DOHH2 (cell line): ENCODE data around the gene GRK4.

Experiments used
- H3F3A ChIP-seq: fragments of 200-600 bp; sonication (generic), shearing (Covaris generic); 2 replicates; pipeline ENCODE4 v1.6.0; 2016; ENCODE audit warnings: antibody characterized with exemption, mild to moderate bottlenecking; ENCODE audit not compliant: control insufficient read depth, insufficient read depth
- H3K27ac ChIP-seq: fragments of 200-600 bp; sonication (generic); 2 replicates; pipeline ENCODE4 v1.5.1; 2014; ENCODE audit warnings: low read depth, mild to moderate bottlenecking, low read length, moderate library complexity
- H3K27me3 ChIP-seq: fragments of 200-600 bp; sonication (generic); 2 replicates; pipeline ENCODE4 v1.6.1; 2014; ENCODE audit warnings: mild to moderate bottlenecking, low read length, mixed read lengths; ENCODE audit not compliant: control insufficient read depth
- H3K36me3 ChIP-seq: fragments of 200-600 bp; sonication (generic); 2 replicates; pipeline ENCODE4 v1.6.1; 2014; ENCODE audit warnings: mild to moderate bottlenecking, low read length, moderate library complexity, mixed read lengths; ENCODE audit not compliant: control insufficient read depth
- H3K4me1 ChIP-seq: fragments of 200-600 bp; sonication (generic); 2 replicates; pipeline ENCODE4 v1.6.1; 2014; ENCODE audit warnings: mild to moderate bottlenecking, low read length, mixed read lengths; ENCODE audit not compliant: control insufficient read depth
- H3K4me2 ChIP-seq: fragments of 200-600 bp; sonication (generic); 2 replicates; pipeline ENCODE4 v1.6.0; 2014; ENCODE audit warnings: mild to moderate bottlenecking, low read length, moderate library complexity
- H3K4me3 ChIP-seq: fragments of 200-600 bp; sonication (generic); 2 replicates; pipeline ENCODE4 v1.5.1; 2014; ENCODE audit warnings: mild to moderate bottlenecking, low read length, mixed read lengths
- H3K79me2 ChIP-seq: fragments of 200-600 bp; sonication (generic); 2 replicates; pipeline ENCODE4 v1.6.1; 2014; ENCODE audit warnings: mild to moderate bottlenecking, low read length, mixed read lengths; ENCODE audit not compliant: control insufficient read depth
- H3K9me2 ChIP-seq: fragments of 200-600 bp; sonication (generic); replicated peaks from 2 replicates; pipeline ENCODE4 v1.6.1; 2014; ENCODE audit warnings: mild to moderate bottlenecking, low read length, mixed read lengths; ENCODE audit not compliant: control insufficient read depth
- H3K9me3 ChIP-seq: fragments of 200-600 bp; sonication (generic); 2 replicates; pipeline ENCODE4 v1.6.1; 2014; ENCODE audit warnings: antibody characterized with exemption, low read length, mixed read lengths; ENCODE audit not compliant: control insufficient read depth, insufficient read depth
- H4K20me1 ChIP-seq: fragments of 200-600 bp; sonication (generic); 2 replicates; pipeline ENCODE4 v1.6.0; 2014; ENCODE audit warnings: low read depth, mild to moderate bottlenecking, antibody characterized with exemption, low read length, moderate library complexity; ENCODE audit not compliant: control insufficient read depth, insufficient read depth
- CTCF ChIP-seq: fragments of 200-600 bp; sonication (generic); IDR thresholded peaks from one replicate; pipeline ENCODE4 v1.5.1; 2014; ENCODE audit warnings: antibody characterized with exemption, mild to moderate bottlenecking, low read depth, low read length; ENCODE audit not compliant: poor library complexity, severe bottlenecking
- EZH2phosphoT487 ChIP-seq: fragments of 200-600 bp; sonication (generic); IDR thresholded peaks from 2 replicates; pipeline ENCODE4 v1.6.1; 2017; ENCODE audit warnings: borderline replicate concordance, mild to moderate bottlenecking, antibody characterized with exemption, low read length, moderate library complexity, mixed read lengths

Gene GRK4

DNA sequence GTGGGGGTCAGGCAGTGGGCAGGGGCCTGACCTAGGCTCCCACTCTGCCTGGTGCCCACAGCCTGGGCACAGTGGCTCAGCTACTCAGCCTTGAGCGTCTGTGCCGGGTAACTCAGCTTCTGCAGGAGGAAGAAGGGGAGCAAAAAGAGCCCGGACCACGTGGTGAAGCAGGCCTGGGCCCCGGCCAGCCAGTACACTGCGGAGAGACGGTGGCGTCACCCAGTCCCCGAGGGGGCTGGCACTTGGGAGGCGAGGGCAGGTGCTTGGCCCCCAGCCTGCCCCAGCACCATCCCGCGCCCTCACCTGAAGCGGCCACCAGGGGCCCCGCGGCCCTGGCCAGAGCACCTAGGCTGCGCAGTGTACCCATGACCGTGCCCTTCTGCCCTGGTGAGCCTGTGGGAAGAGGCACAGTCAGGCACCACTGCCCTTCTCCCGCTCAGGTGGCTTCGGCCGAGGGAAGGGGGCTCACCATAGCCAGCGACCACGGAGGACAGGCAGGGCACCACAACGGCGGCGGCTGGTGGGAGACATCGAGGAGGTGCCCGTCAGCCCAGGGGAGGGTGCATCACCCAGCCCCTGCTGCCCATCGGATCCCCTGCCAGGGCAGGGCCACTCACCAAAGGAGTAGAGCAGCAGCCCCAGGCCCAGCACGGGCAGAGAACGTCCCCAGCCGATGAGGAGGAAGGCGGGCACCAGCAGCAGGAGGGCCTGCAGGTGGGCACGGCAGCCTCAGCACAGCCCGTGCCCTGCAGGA is 32.4 kb upstream of the GRK4 start:
- H3K9me3 ChIP-seq = no peaks in the 10 kb centered on the region
- peaks cover 5% of the 10 kb centered on the region for H3F3A ChIP-seq
- H3K4me3 ChIP-seq = peak overlapping the region; percentile 76
- H3K4me2 ChIP-seq = peak overlapping the region; percentile 84
- H3K79me2 ChIP-seq = peaks cover 30% of the 10 kb centered on the region
- no peaks in the 10 kb centered on the region for H3K27me3 ChIP-seq
- no peaks in the 10 kb centered on the region for H4K20me1 ChIP-seq
- no peaks in the 10 kb centered on the region for H3K9me2 ChIP-seq
- peaks cover 35% of the 10 kb centered on the region for H3K4me1 ChIP-seq
- peaks cover 37% of the 10 kb centered on the region for H3K36me3 ChIP-seq
- peak overlapping the region; percentile 69 for H3K27ac ChIP-seq
- no peak for TF ChIP-seq CTCF
- TF ChIP-seq EZH2phosphoT487 = no peak

- no peaks in the 10 kb centered on the region for H4K20me1 ChIP-seq
- H3K4me2 ChIP-seq = peak overlapping the region; percentile 84
- no peaks in the 10 kb centered on the region for H3K27me3 ChIP-seq
- H3K4me3 ChIP-seq = peak overlapping the region; percentile 76
- H3K27ac ChIP-seq = peak overlapping the region; percentile 69
- no peaks in the 10 kb centered on the region for H3K9me3 ChIP-seq
- peaks cover 36% of the 10 kb centered on the region for H3K79me2 ChIP-seq
- TF ChIP-seq CTCF = peak; percentile 75
- TF ChIP-seq EZH2phosphoT487 = no peak
- H3K4me1 ChIP-seq = peaks cover 43% of the 10 kb centered on the region
- peaks cover 45% of the 10 kb centered on the region for H3K36me3 ChIP-seq
- H3K9me2 ChIP-seq = no peaks in the 10 kb centered on the region
- H3F3A ChIP-seq = peaks cover 13% of the 10 kb centered on the region
Measured at GRCh38 chr4:2931512-2932301, 31.7 kb upstream of the GRK4 start.

GRCh38 chr4:2932321-2932950 is 30.9 kb upstream of the GRK4 start:
- H3K36me3 ChIP-seq = peaks cover 52% of the 10 kb centered on the region
- TF ChIP-seq EZH2phosphoT487 (no peak), CTCF (no peak)
- peaks cover 36% of the 10 kb centered on the region for H3K79me2 ChIP-seq
- H3K9me3 ChIP-seq = no peaks in the 10 kb centered on the region
- H4K20me1 ChIP-seq = no peaks in the 10 kb centered on the region
- no peaks in the 10 kb centered on the region for H3K27me3 ChIP-seq
- H3K4me3 ChIP-seq = peak overlapping the region; percentile 76
- H3K27ac ChIP-seq = peak overlapping the region; percentile 69
- H3K9me2 ChIP-seq = no peaks in the 10 kb centered on the region
- H3K4me2 ChIP-seq = peak overlapping the region; percentile 84
- peaks cover 16% of the 10 kb centered on the region for H3F3A ChIP-seq
- H3K4me1 ChIP-seq = peaks cover 50% of the 10 kb centered on the region
